Measurements from ENCODE around the gene SPRED2.

GRCh38 chr2:65465857-65466256 is 33.5 kb upstream of the SPRED2 start:
- TF ChIP-seq CTCF (IDR thresholded peaks at IDR 0.05) = no peak
- no peak for TF ChIP-seq POLR2A (IDR thresholded peaks at IDR 0.05)

Data from testis (tissue), 2 donors.